CD4-positive, alpha-beta T cell (primary cell): ENCODE data around the gene FAM221B. TPM values are rescaled to one million over a fixed set of nuclear protein-coding genes. Genes with fewer than 3 reads are reported as not detected.

Source experiments
- ATAC-seq: fragments of 200-7000 bp; cut with Tn5 transposase; one replicate; pipeline ENCODE4 v1.10.0; 2022; ENCODE audit warnings: mild to moderate bottlenecking; ENCODE audit not compliant: poor library complexity
- CTCF ChIA-PET: fragments of 350-600 bp; sonication (Branson Sonifier 250); formaldehyde crosslinking; loops from one replicate; lab custom pipeline; 2021; ENCODE audit warnings: antibody characterized with exemption, inconsistent platforms; lab: Charles Lee
- POLR2A ChIA-PET: fragments of 350-600 bp; sonication (Branson Sonifier 250); formaldehyde crosslinking; loops from one replicate; lab custom pipeline; 2021; ENCODE audit warnings: antibody characterized with exemption, inconsistent platforms; lab: Charles Lee
- DNase-seq, 14 experiments: peaks; one replicate each; pipeline ENCODE4 v3.0.0-alpha.2; 2013 to 2020; ENCODE audit warnings: mixed read lengths in 2 of 14
- H3K27ac ChIP-seq, 2 donors: one replicate each; pipeline versions ENCODE4 v1.5.1 to v1.7.0; 2013; ENCODE audit warnings: low read length in 2 of 2, low read depth in 1 of 2, mild to moderate bottlenecking in 1 of 2
- H3K27me3 ChIP-seq, 2 experiments: 1 replicate in 1 of 2; 2 replicates in 1 of 2; pipeline versions ENCODE4 v1.6.1 to v1.7.0; 2013; ENCODE audit warnings: low read length in 2 of 2, control low read depth in 1 of 2, mild to moderate bottlenecking in 1 of 2, moderate library complexity in 1 of 2; ENCODE audit not compliant: insufficient read depth in 2 of 2, control insufficient read depth in 1 of 2
- H3K36me3 ChIP-seq: one replicate; pipeline ENCODE4 v1.6.1; 2013; ENCODE audit warnings: low read length, control low read depth; ENCODE audit not compliant: insufficient read depth
- H3K4me1 ChIP-seq: one replicate; pipeline ENCODE4 v1.6.1; 2013; ENCODE audit warnings: low read length, control low read depth; ENCODE audit not compliant: insufficient read depth
- H3K4me3 ChIP-seq: one replicate; pipeline ENCODE4 v1.5.1; 2013; ENCODE audit warnings: mild to moderate bottlenecking, low read length, moderate library complexity
- H3K9me3 ChIP-seq, 2 experiments: 1 replicate in 1 of 2; 2 replicates in 1 of 2; pipeline versions ENCODE4 v1.6.1 to v1.7.0; 2013; ENCODE audit warnings: low read length in 2 of 2, mild to moderate bottlenecking in 2 of 2, control low read depth in 1 of 2, moderate library complexity in 1 of 2; ENCODE audit not compliant: control insufficient read depth in 1 of 2, insufficient read depth in 1 of 2
- H3K27ac Mint-ChIP-seq: one replicate; pipeline ENCODE4 v1.8.0; 2020; ENCODE audit warnings: mixed read lengths
- H3K27me3 Mint-ChIP-seq: one replicate; pipeline ENCODE4 v1.8.0; 2021; ENCODE audit warnings: mixed read lengths
- H3K36me3 Mint-ChIP-seq: one replicate; pipeline ENCODE4 v1.8.0; 2021; ENCODE audit warnings: low read depth, mixed read lengths
- H3K4me1 Mint-ChIP-seq: one replicate; pipeline ENCODE4 v1.8.0; 2021; ENCODE audit warnings: low read depth, mixed read lengths
- H3K4me3 Mint-ChIP-seq: one replicate; pipeline ENCODE4 v1.8.0; 2020; ENCODE audit warnings: mild to moderate bottlenecking, mixed read lengths
- H3K9me3 Mint-ChIP-seq: one replicate; pipeline ENCODE4 v1.8.0; 2020; ENCODE audit warnings: mixed read lengths
- intact Hi-C, 2 experiments: fragments of 100-400 bp; cut with DNase I in 1 of 2; cut with micrococcal nuclease in 1 of 2; formaldehyde crosslinking; loops; one replicate each; pipeline versions ENCODE4 v1.15.1 to v1.9.0; 2023 to 2025; cut with DNase I, micrococcal nuclease
- total RNA-seq, 174 experiments: library from RNA in 2 of 174; stranded (reverse) in 2 of 174; gene quantifications; one replicate each; pipeline ENCODE4 v1.2.3 and lab custom pipeline; 2021 to 2026
- TF ChIP-seq, protein P1 (sequence below): fragments of 200-600 bp; IDR thresholded peaks from one replicate; pipeline ENCODE4 v1.8.0; 2022; ENCODE audit warnings: antibody characterized with exemption, mild to moderate bottlenecking

The FAM221B gene
- total RNA-seq, 2 experiments from 2014 or later = not detected

DNA sequence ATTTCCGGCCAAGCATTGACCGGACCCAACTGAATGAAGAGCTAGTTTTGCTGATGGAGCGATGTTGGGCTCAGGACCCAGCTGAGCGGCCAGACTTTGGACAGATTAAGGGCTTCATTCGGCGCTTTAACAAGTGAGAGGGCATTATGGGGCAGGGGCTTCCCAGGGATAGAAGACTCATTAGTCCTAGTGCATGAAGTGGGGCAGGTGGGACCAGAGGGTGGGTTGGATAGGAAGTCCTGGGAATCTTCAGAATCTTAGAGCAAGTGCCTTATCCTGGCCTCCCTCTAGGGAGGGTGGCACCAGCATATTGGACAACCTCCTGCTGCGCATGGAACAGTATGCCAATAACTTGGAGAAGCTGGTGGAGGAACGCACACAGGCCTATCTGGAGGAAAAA lies 22.4 kb downstream of the FAM221B start:
- intact Hi-C loops = no loop called here
- Mint-ChIP-seq H3K27me3 (no peaks in the 10 kb centered on the region), H3K4me1 (peaks cover 3% of the 10 kb centered on the region), H3K4me3 (no peak overlapping the region), H3K9me3 (no peaks in the 10 kb centered on the region), H3K36me3 (peaks cover 66% of the 10 kb centered on the region), H3K27ac (no peak overlapping the region)
- peaks cover 50% of the 10 kb centered on the region for H3K36me3 ChIP-seq
- no peak for ATAC-seq
- no peaks in the 10 kb centered on the region for H3K27me3 ChIP-seq
- H3K4me1 ChIP-seq = peaks cover 5% of the 10 kb centered on the region
- TF ChIP-seq, protein P1, sequence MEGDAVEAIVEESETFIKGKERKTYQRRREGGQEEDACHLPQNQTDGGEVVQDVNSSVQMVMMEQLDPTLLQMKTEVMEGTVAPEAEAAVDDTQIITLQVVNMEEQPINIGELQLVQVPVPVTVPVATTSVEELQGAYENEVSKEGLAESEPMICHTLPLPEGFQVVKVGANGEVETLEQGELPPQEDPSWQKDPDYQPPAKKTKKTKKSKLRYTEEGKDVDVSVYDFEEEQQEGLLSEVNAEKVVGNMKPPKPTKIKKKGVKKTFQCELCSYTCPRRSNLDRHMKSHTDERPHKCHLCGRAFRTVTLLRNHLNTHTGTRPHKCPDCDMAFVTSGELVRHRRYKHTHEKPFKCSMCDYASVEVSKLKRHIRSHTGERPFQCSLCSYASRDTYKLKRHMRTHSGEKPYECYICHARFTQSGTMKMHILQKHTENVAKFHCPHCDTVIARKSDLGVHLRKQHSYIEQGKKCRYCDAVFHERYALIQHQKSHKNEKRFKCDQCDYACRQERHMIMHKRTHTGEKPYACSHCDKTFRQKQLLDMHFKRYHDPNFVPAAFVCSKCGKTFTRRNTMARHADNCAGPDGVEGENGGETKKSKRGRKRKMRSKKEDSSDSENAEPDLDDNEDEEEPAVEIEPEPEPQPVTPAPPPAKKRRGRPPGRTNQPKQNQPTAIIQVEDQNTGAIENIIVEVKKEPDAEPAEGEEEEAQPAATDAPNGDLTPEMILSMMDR = no peak
- H3K27ac ChIP-seq = no peak overlapping the region
- H3K9me3 ChIP-seq = no peaks in the 10 kb centered on the region
- no peak overlapping the region for H3K4me3 ChIP-seq
- ChIA-PET CTCF (no interaction called here), POLR2A (interaction anchor here (0.8 kb wide), 1 partner anchor 8 kb away, joined by 4 read pairs; the partner anchor contains the start of gene HINT2)
- no peak for DNase-seq

DNA sequence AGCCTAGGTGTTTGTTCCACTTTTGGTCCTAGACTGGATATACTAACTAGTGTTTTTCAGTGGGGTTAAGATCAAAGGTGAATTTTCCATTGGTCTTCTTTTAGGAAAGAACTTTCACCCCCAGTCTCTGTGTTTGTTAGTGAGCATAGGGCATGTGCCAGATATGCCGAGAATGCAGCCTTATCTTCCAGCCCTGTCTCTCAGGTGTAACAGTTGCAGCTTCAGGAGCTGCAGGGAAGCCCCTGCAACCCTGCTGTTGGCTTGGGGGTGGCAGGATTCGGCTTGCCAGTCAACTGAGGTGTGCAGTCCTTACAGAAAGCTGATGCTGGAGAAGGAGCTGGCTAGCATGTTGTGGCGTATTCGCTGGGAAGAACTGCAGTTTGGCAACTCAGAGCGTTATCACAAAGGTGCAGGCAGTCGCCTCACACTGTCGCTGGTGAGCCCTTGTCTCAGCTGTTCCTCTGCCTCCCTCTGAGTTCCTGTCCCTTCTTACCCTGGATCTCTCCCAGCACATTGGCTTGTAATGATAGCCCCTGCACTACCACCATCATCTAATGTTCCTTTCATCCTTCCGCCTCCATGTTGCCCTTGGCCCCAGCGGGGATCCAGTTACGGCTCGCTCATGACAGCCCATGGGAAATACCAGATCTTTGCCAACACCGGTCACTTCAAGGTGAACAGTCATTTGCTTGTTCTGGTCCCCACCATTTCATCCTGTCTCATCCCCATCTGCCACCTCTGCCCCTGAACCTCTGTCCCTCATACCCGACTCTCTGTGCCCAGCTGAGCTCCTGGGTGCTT lies 27.0 kb downstream of the FAM221B start:
- Mint-ChIP-seq H3K36me3 (peaks cover 60% of the 10 kb centered on the region), H3K9me3 (no peaks in the 10 kb centered on the region), H3K27me3 (no peaks in the 10 kb centered on the region), H3K4me3 (no peak overlapping the region), H3K4me1 (no peaks in the 10 kb centered on the region), H3K27ac (no peak overlapping the region)
- Histone ChIP-seq H3K36me3 (peaks cover 45% of the 10 kb centered on the region), H3K27me3 (no peaks in the 10 kb centered on the region), H3K4me3 (no peak overlapping the region), H3K4me1 (no peaks in the 10 kb centered on the region), H3K27ac (no peak overlapping the region), H3K9me3 (no peaks in the 10 kb centered on the region)
- ATAC-seq = no peak
- POLR2A ChIA-PET = no interaction called here
- CTCF ChIA-PET = no interaction called here
- TF ChIP-seq, protein P1 = no peak
- DNase-seq = no peak
- intact Hi-C loops = no loop called here

DNA sequence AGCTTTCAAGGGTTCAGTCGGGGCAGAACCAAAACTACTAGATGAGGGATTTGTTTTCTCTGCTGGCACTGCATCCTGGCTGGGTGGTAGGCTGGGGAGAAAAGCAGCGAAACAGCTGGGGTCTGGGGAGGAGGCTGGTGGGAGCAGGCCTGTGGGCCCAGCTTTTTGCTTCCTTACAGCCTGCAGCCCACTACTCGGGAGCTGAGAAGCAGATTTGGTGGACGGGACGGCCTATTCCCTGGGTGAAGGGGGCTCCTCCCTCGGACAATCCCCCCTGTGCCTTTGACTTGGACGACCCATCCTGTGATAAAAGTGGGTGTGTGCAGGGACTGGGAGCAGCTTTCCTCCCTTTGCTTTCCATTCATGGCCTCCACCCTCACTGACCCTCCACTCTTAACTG lies 28.0 kb downstream of the FAM221B start:
- intact Hi-C loops = no loop called here
- DNase-seq (no peak), ATAC-seq (no peak)
- no peaks in the 10 kb centered on the region for H3K27me3 ChIP-seq
- TF ChIP-seq, protein P1 = no peak
- Mint-ChIP-seq H3K36me3 (peaks cover 54% of the 10 kb centered on the region), H3K27ac (no peak overlapping the region), H3K4me1 (no peaks in the 10 kb centered on the region), H3K9me3 (no peaks in the 10 kb centered on the region), H3K4me3 (no peak overlapping the region), H3K27me3 (no peaks in the 10 kb centered on the region)
- H3K9me3 ChIP-seq = no peaks in the 10 kb centered on the region
- POLR2A ChIA-PET = no interaction called here
- H3K4me1 ChIP-seq = no peaks in the 10 kb centered on the region
- H3K27ac ChIP-seq = no peak overlapping the region
- H3K4me3 ChIP-seq = no peak overlapping the region
- CTCF ChIA-PET = no interaction called here
- H3K36me3 ChIP-seq = peaks cover 35% of the 10 kb centered on the region
